CD1c-positive myeloid dendritic cell (primary cell): Measurements from ENCODE around the gene MAFB.

Source experiments
- DNase-seq: peaks from one replicate; pipeline ENCODE4 v3.0.0-alpha.2; 2016; ENCODE audit errors: extremely low spot score

The MAFB gene

DNA sequence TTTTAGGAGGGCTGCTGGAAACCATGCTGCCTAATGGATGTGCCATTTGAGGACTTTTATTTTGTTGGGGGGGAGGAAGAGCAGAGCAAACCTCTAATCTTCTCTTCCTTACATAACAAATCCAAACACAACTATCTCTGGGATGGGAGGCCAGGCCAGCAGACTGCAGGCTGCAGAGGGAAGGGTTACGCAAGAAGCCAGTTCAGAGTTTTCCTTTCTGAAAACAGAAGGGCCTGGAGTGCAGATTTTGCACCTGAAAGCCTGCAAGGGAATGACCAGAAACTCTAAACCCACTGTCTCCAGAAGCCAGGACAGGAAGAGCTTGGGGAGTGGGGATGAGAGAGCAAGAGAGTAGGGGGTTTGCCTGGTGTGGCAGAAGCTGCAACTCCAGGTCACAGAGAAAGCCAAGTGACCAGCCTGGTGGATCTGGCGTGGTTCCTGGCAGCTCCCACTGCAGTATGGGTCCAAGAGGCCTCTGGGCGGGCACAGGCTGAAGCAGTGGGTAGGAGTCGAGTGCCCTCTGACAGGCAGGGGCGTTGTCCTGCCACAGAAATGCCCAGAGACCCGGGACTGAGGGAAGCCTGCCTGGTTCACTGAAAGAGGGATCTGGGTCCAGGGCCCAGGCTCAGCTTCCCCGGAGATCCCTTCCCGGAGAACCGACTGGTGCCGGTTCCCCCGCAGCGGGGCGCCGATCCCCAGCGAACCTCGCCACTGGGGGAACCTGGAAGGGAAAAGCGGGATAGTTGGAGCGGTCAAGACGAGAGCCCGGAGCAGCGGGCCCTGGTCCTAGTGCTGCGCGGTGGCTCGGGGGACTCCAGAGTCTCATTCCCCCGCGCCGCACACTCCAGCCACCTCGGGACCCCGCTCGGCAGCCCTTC is 6.7 kb downstream of the MAFB start:
- DNase-seq, result no peak

DNA sequence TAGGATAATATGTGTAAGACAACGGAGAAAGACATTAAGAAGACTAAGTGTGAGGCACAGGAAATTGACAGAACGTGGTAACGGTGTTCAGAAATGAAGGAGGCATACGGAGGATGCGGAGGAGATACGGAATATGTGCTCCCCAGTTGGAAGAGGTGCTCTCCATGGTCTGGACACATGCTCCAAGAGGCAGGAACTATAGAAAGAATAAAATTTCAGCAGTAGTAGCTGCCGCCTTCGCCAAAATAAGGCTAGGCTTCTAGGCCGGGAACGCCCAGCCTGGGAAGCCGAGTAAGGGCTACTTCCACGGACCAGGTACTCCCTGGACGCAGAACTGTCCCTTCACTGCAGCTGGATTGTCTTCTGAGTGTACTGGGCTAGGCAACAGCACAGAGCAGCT is 7.4 kb downstream of the MAFB start:
- no peak for DNase-seq

DNA sequence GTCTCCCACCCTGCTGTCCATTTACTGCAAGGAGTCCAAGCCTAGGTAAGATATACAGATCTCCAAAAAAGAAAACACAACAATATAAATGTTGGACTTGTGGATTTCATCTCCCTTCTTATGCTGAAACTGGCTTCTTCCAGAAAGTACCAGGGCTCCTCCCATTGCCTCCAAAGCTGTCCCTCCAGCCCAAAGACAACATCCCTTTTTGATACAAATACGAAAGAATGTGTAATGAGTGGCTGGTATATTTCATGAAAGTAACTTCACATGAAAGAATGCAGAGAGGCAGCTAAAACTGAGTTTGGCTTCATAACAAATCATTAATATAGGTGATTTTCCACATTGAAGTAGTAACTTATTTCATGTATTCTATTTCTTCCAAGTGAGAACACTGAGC is 7.9 kb downstream of the MAFB start:
- no peak for DNase-seq

DNA sequence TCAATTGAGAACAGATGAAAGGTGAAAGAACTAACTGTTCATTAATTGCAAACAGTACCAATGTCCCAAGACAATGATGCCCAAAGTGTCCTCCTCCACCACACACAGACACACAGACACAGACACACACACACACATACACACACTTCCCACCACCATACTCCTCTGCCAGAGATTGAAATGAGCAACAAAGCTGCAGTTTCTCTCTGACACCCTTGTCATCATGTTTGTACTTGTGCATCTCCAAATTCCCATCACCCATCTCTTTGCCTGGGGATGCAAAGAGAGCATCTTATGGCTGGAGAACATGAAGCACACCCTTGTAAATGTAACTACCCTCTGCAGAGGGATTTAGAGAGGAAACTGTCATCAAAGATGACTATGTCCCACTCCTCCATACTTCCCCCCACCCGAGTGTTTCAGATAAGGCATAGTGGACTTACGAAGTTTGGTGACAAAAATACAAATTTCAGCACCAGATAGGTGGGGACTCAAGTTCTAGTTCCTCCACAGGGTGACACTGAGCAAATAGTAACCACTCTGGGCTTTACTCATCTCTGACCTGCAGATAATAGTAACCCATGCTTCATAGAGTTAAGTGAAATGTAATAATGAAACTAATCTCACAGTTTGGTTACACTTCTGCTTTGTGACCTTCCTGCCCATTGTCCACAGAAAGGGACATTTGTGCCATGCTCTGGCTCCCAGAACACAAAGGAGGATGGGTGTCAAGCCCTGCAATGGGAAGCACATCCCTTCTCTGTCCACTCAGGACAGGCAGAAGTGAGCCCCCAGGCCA is 8.7 kb downstream of the MAFB start:
- DNase-seq, result peak; percentile 86

DNA sequence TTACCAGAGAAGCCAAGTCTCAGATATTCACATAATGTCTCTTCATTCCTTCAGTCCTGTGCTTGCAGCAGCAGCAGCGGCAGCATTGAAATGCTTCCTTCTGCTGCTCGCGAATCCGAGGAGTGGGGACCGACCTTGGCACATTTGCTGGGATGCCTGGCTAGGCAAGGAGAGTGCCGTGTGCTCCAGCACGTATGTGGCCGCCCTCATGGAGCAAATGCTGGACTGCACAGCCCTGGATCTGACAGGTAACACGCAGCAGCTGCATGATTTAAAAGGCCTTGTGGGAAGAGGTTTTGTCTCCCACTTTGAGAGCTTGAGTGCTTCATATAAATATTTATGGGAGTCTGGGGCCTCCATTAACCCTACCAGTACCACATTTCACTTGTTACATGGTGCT is 9.9 kb downstream of the MAFB start:
- no peak for DNase-seq

DNA sequence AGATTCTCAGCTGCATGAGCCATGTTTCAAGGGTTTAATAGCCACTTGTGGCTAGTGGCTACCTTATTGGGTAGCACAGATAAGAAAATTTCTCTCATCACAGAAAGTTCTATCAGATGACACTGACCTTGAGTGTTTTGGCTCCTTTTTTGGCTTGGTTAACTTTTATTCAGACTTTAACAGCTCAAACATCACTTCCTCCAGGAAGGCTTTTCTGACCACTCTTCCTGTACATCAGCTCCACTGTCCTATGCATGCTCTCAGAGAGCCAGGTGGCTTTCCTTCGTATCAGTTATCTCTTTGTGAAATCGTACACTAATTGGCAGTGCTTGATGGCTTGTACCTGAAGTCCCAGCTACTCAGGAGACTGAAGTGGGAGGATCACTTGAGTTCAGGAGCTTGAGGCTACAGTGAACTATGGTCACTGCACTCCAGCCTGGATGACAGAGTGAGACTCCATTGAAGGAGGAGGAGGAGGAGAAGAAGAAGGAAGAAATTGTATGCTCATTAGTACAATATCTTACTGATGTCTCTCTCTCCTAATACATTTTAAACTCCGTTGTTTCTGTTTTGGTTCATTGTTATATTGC is 10.7 kb downstream of the MAFB start:
- DNase-seq, result no peak

DNA sequence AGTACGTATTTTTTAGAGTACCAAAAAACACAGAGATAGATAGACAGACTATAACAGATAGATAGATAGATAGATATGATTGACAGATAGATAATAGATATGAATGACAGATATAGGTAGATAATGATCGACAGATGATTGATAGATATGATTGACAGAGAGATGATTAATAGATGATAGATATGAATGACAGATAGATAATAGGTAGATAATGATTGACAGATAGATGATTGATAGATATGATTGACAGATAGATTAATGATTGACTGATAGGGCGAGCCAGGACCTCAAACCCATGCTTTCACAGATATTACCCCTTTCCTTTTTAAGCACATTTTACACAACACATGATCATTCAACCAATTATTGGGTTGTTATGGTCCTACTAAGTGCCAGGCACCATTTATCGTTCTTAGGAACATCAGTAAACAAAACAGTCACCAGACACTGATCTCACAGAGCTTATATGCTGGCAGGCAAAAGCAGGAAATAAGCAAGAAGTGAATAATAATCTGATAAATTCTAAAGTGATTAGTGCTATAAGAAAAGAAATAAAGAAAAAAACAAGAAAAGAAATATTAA is 11.6 kb downstream of the MAFB start:
- DNase-seq, result no peak

DNA sequence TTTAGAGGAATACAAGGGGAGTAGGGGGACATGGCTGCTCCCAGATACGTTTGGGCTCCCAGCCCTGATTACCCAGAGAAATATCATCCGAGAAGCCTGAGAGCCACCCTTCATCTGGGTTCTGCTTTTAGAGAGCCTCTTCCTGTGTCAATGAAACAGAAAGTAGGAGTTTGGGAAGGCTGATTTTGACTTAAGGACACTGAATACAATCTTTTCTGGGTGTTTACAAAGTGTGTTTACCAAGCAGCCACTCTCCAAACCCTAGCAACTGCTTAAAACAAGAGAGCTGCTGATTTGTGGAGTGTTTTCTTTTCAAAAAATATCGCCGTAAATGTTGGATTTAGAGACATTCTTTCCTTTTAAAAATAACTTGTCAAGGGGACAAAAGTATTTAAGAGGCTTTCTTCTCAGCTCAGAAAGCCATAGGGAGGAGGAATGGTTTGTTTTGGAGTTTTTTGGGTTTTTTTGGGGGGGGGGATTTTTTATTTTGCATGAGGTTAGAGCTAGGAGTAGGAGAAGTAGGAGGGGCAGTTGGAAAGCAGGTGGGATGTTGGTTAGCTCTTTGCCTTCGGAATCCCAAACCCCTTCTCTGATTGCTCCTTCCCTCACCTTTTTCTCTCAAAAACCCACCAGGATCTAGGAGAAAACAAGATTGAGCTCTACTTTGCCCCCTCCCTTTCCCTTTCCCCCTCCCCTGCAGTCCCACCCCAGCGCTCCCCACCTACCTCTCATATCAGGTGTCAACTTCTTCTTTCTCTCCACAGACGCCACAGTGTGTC is 12.4 kb downstream of the MAFB start:
- DNase-seq, result peak; percentile 39

DNA sequence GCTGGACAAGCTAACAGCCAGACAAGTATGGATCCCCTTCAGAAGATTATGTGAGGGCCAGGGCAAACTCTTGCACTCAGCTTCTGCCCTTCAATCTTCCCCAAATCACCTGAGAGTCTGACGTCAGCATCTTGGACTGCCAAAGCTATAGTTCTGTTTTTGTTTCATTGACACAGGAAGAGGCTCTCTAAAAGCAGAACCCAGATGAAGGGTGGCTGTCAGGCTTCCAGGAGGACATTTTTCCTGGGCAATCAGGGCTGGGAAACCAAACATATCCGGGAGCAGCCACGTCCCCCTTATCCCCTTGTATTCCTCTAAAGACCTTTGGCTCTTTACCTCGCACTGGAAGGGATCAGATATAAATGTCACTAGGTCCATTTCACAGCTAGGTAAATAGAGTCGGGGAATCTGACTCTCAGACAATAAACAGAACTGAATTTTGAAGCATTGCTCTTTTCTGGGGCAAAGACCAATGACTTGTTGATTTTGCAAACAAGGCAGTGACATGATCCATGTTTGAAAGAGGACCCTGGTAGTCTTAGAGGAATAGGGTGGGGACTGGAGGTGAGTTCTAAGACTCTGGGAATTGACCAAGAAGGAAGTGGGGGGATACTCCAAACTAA is 13.3 kb downstream of the MAFB start:
- peak; percentile 37 for DNase-seq

DNA sequence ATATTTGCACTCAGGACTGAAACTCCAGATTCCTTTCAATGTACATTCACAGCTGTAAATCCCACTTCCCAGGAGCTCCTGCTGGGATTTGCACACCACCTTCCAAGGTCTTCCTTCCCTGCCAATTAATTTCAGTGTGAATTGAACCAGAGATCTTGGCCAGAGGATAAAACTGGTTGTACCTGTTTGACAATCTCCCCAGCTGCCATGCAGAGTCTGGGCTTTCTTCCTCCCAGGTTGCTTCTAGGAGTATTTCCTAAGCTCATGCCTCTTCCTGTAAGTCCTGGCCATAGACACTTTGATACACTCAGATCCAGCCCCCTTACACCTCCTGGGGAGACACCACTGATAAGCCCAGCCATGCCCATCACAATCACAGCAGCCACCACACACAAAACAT is 15.6 kb downstream of the MAFB start:
- DNase-seq, result no peak

DNA sequence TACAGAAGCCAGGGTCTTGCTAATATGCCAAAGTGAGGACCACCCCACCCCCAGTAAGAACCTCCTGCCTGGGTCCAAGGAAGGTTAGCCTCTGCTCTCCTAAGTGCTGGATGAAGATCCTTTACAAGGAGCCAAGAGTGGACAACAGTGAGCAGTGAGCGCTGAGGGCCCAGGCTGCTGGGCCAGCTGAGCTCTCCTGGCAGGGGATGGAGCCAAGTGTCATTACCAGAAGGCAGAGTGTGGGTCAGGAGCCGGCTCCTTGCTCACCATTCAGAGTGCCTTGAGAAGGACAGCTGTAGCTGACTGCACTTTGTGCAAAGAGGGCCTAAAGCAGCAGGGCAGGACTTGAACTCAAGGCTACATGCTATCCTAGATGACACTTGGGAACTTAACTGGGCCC is 16.9 kb downstream of the MAFB start:
- DNase-seq, result no peak

DNA sequence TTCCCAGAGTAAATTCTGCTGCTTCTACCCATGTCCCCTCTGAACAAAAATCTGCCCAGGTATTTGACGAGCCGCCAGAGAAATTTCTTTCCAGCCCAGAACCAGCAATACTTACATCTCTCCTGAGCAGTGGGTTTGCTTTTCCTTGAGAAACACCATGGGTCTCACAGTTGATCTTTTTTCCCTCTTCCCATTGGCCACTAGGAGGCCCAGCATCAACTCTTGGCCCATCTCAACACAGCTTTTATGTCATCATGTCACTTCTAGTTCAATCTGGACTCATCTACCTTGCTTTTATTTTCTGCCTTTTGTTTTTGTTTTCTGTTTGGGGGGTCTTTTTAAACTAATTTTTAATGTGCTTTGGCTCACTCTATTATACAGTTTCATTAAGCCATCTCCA is 18.8 kb downstream of the MAFB start:
- no peak for DNase-seq

DNA sequence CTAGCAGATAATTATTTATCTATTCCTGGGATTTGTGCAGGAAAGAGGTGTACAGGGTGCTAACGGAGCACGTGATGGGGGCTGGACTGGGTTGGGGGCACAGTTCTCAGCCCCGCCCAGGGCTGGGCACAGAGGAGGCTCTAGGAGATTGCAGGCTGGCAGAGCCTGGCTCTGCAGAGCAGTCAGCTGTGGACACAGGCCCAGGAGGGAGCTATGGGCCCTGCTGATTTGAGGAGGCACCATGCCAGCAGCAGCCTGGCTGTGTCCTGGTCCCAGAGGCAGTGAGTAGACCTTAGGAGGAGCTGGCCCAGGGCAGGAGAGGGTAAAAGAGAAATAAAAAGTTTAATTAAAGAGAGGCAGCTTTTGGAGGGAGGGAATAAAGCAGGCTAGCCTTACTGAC is 19.3 kb downstream of the MAFB start:
- DNase-seq, result no peak

DNA sequence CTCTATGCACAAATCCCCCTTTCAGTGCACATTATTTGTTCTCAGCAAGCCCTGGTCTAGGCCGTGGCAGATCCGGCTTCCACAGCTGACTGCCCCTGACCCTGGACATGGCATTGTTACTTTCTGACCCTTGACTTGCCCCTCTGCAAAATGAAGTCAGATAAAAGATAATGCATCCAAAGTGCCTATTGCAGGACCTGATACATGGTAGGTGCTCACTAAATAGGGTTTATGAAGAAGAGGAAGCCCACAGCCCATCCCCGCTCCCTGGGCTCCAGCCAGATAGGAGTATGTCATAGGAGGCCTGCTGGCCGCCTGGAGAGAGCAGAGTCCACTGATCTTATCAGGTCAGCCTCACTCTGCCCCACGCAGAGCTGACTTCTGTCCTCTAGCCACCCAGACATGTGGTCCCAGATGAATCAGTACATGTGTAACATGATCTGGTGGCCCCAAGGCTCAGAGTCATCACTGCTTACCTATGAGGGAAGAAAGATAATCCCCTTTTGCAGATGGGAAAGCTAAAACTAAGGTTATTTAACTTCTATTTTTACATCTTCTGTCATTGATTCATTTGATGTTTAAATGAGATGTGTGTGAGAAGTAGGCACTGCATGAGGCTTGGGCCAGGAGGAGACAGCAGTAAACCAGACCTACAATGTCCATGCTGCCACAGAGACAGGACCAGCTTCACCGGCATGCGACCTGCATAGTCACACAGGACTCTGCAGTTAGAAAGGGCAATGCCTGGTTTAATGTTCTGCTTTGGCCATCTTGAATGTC is 20.4 kb downstream of the MAFB start:
- no peak for DNase-seq

DNA sequence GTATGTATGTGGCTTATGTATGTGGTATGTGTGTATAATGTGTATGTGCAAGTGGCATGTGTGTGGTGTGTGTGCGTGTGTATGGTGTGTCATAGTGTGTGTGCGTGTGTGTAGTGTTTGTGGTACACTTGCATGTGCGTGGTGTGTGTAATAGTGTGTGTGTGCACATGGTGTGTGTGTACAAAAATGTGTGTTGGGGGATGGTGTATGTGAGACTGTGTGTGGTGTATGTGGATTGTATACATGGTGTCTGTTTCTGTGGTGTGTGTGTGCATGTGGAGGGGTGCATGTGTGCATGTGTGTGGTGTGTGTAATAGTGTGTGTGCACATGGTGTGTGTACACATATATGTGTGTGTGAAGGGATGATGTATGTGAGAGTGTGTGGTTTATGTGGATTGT is 21.5 kb downstream of the MAFB start:
- DNase-seq, result no peak

DNA sequence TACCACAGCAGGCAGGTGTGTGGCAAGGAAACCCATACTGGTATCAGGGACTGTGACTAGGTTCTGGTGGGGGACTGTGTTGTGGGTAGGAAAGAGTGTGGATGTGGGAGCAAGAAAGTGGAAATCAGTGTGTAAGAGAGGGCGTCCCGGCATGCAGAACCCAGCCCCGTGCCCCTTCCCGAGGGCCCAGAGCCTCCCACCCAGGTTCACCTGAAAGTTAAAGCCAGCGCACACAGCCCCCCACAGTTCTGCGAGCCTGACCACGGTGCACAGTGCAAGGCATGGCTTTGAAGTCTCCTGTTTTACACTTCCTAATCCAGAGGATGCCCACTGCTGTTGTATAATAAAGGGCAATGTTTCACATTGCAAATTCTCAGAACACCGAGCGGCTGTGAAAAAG is 22.7 kb downstream of the MAFB start:
- DNase-seq, result no peak

DNA sequence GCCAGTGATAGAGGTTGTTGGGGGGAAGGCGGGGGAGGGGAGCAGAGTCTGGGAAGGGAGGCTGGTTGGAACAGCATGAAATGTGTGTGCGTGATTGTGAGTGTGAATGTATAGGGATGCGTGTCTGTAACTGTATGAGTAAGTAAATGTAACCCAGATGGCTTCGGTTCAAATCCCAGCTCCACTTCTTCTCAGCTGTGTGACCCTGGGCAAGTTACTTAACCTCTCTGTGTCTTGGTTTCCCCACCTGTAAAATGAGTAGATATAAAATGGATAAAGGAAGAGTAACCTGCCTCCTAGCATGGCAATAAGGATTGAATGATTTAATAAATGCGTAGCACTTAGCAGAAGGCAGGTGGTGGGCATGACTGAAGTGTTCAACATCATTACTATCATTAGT is 24.1 kb downstream of the MAFB start:
- no peak for DNase-seq

DNA sequence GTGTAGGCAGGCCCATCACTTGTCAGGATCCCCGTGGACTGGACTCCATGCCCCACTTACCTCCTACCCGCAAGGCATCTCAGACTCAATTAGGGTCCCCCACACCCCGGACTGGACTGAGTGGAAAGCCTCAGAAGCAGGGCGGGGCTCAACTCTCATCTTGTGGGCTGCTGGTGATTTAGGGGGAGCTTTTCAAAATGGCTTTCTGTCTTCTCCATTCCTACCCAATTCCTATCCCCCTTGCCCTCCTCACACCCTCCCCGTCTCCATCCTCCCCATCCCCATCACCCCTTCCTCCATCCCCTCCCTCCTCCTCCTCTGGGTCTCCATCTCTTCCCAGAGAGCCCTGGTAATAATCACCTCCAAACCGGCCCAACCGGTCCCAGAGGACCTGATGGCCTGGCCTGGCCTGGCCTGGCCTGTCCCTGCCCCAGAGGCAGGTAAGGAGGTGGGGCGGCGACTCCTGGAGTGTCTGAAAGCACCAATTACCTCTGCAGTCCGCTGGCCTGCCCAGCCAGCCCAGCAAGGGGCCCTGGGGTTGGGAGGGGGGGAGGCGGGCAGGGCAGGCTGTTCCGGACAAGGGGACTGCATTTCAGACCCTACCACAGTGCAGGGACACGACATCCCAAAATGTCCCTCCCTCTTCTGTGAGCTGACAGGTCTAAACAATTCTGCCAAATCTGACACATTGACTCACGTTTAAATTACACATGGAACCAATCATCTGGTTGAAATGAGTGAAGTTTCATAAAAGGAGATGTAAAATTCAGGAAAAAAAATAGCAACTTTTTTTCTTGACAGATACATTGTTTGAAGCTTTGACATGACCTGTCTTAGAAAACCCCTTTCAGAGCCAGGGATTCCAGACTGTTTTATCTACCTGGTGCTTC is 24.8 kb downstream of the MAFB start:
- no peak for DNase-seq

DNA sequence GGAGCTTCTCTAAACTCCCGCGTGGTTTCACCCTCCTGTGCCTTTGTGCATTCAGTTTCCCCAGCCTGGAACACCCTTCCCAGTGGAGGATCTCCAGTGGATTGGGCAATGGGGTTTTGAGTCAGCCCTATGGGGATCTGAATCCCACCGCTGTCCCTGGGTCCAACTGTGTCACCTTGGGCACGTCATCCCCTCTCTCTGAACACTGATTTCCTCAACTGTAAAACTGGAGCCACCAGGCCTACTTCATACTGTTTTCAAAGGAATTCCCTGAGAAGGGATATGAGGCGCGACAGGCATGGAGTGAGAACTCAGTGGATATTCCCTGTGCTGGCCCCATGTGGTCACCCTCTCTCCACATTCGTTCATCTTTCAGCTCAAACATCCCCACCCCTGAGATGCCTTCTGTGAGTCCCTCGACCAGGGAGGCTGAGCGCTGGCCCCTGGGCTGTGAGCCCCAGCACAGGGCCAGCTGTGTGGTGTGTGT is 25.7 kb downstream of the MAFB start:
- no peak for DNase-seq
